ENCODE results near the gene HS6ST3.

GRCh38 chr13:96346921-96347320, 257.0 kb downstream of the HS6ST3 start:
- TF ChIP-seq CTCF (IDR thresholded peaks at IDR 0.05; ENCODE audit: low read depth, low read length, poor library complexity, severe bottlenecking): no peak
- no peak for TF ChIP-seq EZH2phosphoT487 (IDR thresholded peaks at IDR 0.05; ENCODE audit: borderline replicate concordance, low read length)

Data from DOHH2 (cell line).